H4 (cell line): Measurements from ENCODE around the gene PDAP1. TPM values are rescaled to one million over a fixed set of nuclear protein-coding genes. Genes with fewer than 3 reads are reported as not detected.

ENCODE experiments used
- DNase-seq: peaks from one replicate; pipeline ENCODE4 v3.0.0-alpha.2; 2015; ENCODE audit warnings: low spot score
- total RNA-seq: library from RNA; depleted of rRNA; stranded (reverse); fragments of >200 nt; shearing (Covaris generic); gene quantifications from 2 replicates; pipeline ENCODE4 v1.2.3, GENCODE V29; 2014

PDAP1 gene
- total RNA-seq, 1 experiment from 2014 or later: 147 TPM

GRCh38 chr7:99424932-99425730 lies 16.7 kb upstream of the PDAP1 start:
- no peak for DNase-seq

- no peak for DNase-seq
Observed at GRCh38 chr7:99422625-99423024, 14.2 kb upstream of the PDAP1 start.

- DNase-seq: no peak
Observed at GRCh38 chr7:99422186-99422585, 13.8 kb upstream of the PDAP1 start.

GRCh38 chr7:99420986-99421385 lies 12.6 kb upstream of the PDAP1 start:
- DNase-seq: no peak

- no peak for DNase-seq
Observed at GRCh38 chr7:99420213-99420612, 11.8 kb upstream of the PDAP1 start.

DNA sequence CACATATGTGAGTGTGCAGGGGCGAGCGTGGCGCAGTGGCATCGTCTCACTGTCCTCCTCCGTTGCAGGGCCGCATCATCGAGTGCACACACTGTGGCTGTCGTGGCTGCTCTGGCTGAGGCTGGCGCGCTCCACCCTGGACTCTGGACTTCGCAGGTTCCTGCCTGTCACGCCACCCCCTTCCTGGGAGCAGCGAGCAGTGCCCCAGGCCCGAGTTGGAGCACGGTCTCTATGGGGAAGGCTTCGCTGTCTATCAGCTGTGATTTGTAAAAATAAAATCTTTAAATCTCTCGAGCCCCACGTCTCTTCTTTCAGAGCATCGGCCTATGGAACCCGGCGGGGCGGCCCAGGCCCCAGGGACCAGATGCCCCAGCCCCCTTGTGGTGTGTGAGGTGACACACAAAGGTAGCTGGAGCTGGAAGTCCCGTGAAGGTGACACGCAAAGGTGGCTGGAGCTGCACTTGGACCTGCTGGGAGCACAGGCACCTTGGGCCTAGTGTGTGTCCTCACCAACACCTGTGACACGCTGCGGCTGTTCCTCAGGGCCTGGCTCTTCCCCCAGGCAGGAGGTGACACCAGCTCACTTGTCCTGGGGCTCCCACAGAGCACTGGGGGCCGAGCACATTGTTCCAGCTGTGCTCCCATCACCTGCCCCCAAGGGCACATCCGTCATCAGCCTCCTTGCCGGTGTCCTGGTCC lies 11.1 kb upstream of the PDAP1 start:
- DNase-seq: no peak

- no peak for DNase-seq
Observed at GRCh38 chr7:99418260-99418659, 9.9 kb upstream of the PDAP1 start.

- DNase-seq: peak; percentile 53
Observed at GRCh38 chr7:99415513-99416127, 7.2 kb upstream of the PDAP1 start.

- DNase-seq: no peak
Observed at GRCh38 chr7:99410635-99411034, 2.2 kb upstream of the PDAP1 start.

GRCh38 chr7:99409806-99410205 lies 1.4 kb upstream of the PDAP1 start:
- no peak for DNase-seq

DNA sequence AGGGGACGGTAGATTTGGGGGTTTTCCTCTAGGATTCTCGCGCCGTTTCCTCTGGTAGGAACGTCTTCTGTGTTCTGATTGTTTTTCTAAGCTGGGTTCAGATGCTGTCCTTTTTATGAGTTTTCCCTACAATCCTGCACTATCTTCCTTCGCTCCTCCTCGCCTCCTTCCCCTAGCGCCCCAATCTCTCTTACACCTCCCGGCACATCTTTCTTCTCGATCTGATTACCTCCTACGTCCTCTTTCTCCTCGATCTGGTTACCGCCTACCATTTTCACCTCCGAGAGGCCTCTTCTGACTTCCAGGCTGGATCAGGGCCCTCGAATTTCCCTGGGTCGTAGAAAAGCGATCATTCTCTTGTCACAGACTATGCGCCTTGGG lies 785 bp upstream of the PDAP1 start:
- DNase-seq: no peak

DNA sequence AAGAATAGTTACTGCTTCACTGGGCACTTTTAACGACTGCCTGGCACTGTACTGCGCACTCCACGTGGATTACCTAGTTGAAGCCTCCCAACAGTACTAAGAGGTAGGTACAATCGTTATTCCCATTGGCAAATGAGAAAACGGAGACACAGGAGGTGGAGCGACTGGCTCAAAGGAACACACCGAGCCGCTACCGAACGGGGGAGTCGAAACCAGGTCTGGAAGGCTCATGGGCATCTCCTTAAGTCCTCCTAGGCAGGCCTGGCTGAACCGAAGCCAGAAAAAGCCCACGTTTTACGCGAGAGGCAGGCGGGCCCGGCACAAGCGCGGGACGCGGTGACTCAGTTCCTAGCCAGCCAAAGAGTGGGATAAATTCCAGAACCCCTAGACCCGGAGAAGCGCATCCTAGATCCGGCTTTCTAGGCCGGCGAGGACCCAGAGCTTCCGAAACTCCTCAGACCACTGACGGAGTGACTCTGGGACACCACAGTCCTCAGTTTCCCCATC lies 472 bp downstream of the PDAP1 start:
- no peak for DNase-seq

GRCh38 chr7:99406557-99406956 lies 1.8 kb downstream of the PDAP1 start:
- DNase-seq: no peak

DNA sequence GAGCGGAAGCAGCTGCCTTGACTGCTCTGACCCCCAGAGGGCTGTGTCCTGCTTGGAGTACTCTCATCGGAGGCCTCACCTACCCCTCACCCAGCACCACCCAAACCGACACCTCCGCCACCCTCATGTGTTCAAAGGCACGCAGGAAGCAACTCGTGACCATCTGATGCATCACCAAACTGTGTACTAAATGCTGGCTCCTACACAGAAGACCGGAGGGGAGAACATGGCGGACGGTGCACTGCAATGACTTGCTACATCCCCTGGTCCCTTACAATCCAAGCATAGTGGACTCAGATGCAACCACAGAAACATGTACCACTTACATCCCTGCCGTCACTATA lies 3.4 kb downstream of the PDAP1 start:
- DNase-seq: no peak

DNA sequence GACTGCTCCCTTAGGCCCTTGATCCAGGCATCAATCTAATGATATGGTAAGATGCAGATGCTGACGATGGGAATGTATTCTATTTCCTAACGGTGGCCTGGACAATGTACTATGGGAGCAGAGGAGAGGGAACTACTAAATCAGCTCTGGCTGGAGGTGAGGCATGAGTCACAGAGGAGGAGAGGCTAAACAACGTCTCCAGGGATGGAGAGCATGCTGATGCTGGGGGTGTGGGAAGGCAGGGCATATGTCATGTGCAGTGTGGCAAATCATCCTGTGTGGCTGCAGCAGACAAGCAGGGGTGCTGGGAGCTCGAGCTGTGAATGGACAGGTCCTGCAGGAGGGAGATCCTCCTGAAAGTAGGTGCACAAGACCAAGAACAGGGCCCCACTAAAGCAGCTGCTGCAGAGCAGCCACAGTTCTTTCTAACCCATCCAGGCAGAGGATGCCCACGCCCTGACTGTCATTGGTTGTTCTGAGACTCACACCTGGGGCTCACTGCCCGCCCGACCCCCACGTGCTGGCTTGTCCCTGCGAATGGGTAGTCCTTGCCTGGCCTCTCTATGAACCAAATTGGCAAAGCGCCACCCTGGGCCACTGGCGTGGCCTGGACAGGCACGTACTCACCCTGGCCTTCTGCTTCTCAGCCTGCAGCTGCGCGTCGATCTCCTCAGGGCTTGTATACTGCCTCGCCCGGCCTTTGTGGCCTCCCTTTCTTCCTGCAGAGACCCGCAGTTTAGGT lies 4.0 kb downstream of the PDAP1 start:
- no peak for DNase-seq

GRCh38 chr7:99403764-99404163 lies 4.6 kb downstream of the PDAP1 start:
- no peak for DNase-seq

DNA sequence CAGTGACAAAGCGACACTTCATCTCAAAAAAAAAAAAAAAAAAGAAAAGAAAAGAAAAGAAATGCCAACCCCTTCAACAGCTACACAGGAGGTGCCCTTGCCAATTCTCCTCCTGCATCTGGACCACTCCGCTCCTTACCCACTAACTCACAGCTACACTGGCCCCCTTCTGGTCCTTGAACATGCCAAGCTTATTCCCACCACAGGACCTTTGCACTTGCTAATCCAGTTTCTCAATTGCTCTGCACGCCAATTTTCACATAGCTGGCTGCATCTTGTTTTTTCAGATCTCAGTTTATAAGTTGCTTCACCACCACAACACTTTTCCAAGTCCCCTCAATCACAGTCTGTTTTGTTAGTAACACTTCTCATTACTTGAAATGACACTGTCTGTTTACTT lies 5.5 kb downstream of the PDAP1 start:
- no peak for DNase-seq

- DNase-seq: no peak
Observed at GRCh38 chr7:99399597-99399996, 8.8 kb downstream of the PDAP1 start.

DNA sequence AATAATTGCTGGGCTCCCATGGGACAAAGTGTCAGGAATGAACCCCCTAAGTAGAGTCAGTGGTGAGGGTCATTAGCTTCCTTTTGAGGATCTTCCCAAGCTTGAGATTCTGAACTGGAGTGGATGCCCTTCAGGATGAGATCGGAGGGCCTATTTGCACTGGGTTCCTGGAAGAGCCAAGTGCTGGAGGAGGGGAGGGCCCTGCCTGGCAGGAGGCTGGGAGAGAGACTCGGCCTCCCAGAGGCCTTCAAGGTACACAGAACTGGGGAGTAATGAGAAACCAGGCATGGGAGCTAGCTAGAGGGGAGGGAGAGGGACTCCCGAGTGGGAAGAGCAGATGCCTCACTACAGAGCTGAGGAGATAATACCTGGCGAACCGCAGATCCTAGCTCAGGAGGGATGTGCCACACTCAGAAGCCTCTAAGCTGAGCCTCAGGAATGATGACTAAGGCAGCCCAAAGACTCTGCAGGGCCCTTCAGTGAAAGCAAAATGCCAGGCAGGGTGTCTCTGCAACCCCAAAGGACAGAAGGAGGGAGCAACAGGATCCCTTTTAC lies 9.4 kb downstream of the PDAP1 start:
- no peak for DNase-seq

GRCh38 chr7:99397297-99397983 lies 11.0 kb downstream of the PDAP1 start:
- DNase-seq: no peak
